ENCODE measurements around the gene FBXL13.

FBXL13 gene

GRCh38 chr7:102813191-102814024 is 261.2 kb downstream of the FBXL13 start:
- TF ChIP-seq EZH2 (IDR thresholded peaks at IDR 0.05; ENCODE audit: borderline replicate concordance, low read length), result no peak
- no peak for TF ChIP-seq CTCF (IDR thresholded peaks at IDR 0.05; ENCODE audit: low read length)
- H3K27me3 ChIP-seq (ENCODE audit: insufficient read depth, low read length), result no peaks in the 10 kb centered on the region
- H2AFZ ChIP-seq (ENCODE audit: low read length), result no peak overlapping the region
- H3K4me1 ChIP-seq (ENCODE audit: insufficient read depth, low read length, severe bottlenecking), result no peaks in the 10 kb centered on the region
- no peaks in the 10 kb centered on the region for H3K79me2 ChIP-seq (ENCODE audit: insufficient read depth, low read length)
- no peak overlapping the region for H3K27ac ChIP-seq (ENCODE audit: low read depth, low read length, poor library complexity, severe bottlenecking)
- H3K4me3 ChIP-seq (ENCODE audit: low read depth, low read length, poor library complexity, severe bottlenecking), result no peak overlapping the region
- H3K4me2 ChIP-seq (ENCODE audit: low read length), result no peak overlapping the region
- no peak overlapping the region for H3K9ac ChIP-seq (ENCODE audit: low read length)
- no peaks in the 10 kb centered on the region for H3K9me3 ChIP-seq (ENCODE audit: low read length)
- peaks cover 3% of the 10 kb centered on the region; the same call in 1 of the 2 replicates for H3K36me3 ChIP-seq (ENCODE audit: insufficient read depth, low read length)
- no peaks in the 10 kb centered on the region for H3K9me2 ChIP-seq (ENCODE audit: low read depth, low read length)
- H3F3A ChIP-seq (ENCODE audit: insufficient read depth, low read length), result no peaks in the 10 kb centered on the region
- H4K20me1 ChIP-seq (ENCODE audit: insufficient read depth, low read length), result no peaks in the 10 kb centered on the region

- Histone ChIP-seq H3K36me3 (ENCODE audit: insufficient read depth, low read length) (peaks cover 5% of the 10 kb centered on the region; the same call in 1 of the 2 replicates), H3K27ac (ENCODE audit: low read depth, low read length, poor library complexity, severe bottlenecking) (no peak overlapping the region), H3K79me2 (ENCODE audit: insufficient read depth, low read length) (no peaks in the 10 kb centered on the region), H3K9ac (ENCODE audit: low read length) (no peak overlapping the region), H3K9me3 (ENCODE audit: low read length) (no peaks in the 10 kb centered on the region), H3K27me3 (ENCODE audit: insufficient read depth, low read length) (no peaks in the 10 kb centered on the region), H3K9me2 (ENCODE audit: low read depth, low read length) (no peaks in the 10 kb centered on the region), H4K20me1 (ENCODE audit: insufficient read depth, low read length) (no peaks in the 10 kb centered on the region), H3K4me2 (ENCODE audit: low read length) (no peak overlapping the region), H2AFZ (ENCODE audit: low read length) (no peak overlapping the region), H3K4me3 (ENCODE audit: low read depth, low read length, poor library complexity, severe bottlenecking) (no peak overlapping the region), H3K4me1 (ENCODE audit: insufficient read depth, low read length, severe bottlenecking) (no peaks in the 10 kb centered on the region), H3F3A (ENCODE audit: insufficient read depth, low read length) (no peaks in the 10 kb centered on the region)
- TF ChIP-seq EZH2 (IDR thresholded peaks at IDR 0.05; ENCODE audit: borderline replicate concordance, low read length) (no peak), CTCF (IDR thresholded peaks at IDR 0.05; ENCODE audit: low read length) (no peak)
These were observed 262.5 kb downstream of the FBXL13 start for GRCh38 chr7:102811942-102812678.

- H3K9ac ChIP-seq (ENCODE audit: low read length), result no peak overlapping the region
- no peaks in the 10 kb centered on the region for H4K20me1 ChIP-seq (ENCODE audit: insufficient read depth, low read length)
- no peaks in the 10 kb centered on the region for H3K27me3 ChIP-seq (ENCODE audit: insufficient read depth, low read length)
- H3K4me3 ChIP-seq (ENCODE audit: low read depth, low read length, poor library complexity, severe bottlenecking), result no peak overlapping the region
- H2AFZ ChIP-seq (ENCODE audit: low read length), result no peak overlapping the region
- H3K4me1 ChIP-seq (ENCODE audit: insufficient read depth, low read length, severe bottlenecking), result no peaks in the 10 kb centered on the region
- H3K9me3 ChIP-seq (ENCODE audit: low read length), result no peaks in the 10 kb centered on the region
- H3K27ac ChIP-seq (ENCODE audit: low read depth, low read length, poor library complexity, severe bottlenecking), result no peak overlapping the region
- H3K36me3 ChIP-seq (ENCODE audit: insufficient read depth, low read length), result peaks cover 5% of the 10 kb centered on the region; the same call in 1 of the 2 replicates
- H3K79me2 ChIP-seq (ENCODE audit: insufficient read depth, low read length), result no peaks in the 10 kb centered on the region
- TF ChIP-seq CTCF (IDR thresholded peaks at IDR 0.05; ENCODE audit: low read length) (no peak), EZH2 (IDR thresholded peaks at IDR 0.05; ENCODE audit: borderline replicate concordance, low read length) (no peak)
- H3K4me2 ChIP-seq (ENCODE audit: low read length), result no peak overlapping the region
- H3F3A ChIP-seq (ENCODE audit: insufficient read depth, low read length), result no peaks in the 10 kb centered on the region
- no peaks in the 10 kb centered on the region for H3K9me2 ChIP-seq (ENCODE audit: low read depth, low read length)
These were observed 263.7 kb downstream of the FBXL13 start for GRCh38 chr7:102810916-102811315.
